HUDEP-2 (cell line): ENCODE data around the gene LMNB1.
"Not testable (repeated sequence)": the region's sequence is repeated elsewhere in the genome, so short reads cannot be mapped to it uniquely, and the experiment has no call there.

Source experiments
- DNase-seq, 76 experiments: peaks; one replicate each; lab custom pipeline; 2025; ENCODE audit not compliant: unreplicated experiment in 76 of 76; lab: John Stamatoyannopoulos, UW

Gene LMNB1, protein sequence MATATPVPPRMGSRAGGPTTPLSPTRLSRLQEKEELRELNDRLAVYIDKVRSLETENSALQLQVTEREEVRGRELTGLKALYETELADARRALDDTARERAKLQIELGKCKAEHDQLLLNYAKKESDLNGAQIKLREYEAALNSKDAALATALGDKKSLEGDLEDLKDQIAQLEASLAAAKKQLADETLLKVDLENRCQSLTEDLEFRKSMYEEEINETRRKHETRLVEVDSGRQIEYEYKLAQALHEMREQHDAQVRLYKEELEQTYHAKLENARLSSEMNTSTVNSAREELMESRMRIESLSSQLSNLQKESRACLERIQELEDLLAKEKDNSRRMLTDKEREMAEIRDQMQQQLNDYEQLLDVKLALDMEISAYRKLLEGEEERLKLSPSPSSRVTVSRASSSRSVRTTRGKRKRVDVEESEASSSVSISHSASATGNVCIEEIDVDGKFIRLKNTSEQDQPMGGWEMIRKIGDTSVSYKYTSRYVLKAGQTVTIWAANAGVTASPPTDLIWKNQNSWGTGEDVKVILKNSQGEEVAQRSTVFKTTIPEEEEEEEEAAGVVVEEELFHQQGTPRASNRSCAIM

DNA sequence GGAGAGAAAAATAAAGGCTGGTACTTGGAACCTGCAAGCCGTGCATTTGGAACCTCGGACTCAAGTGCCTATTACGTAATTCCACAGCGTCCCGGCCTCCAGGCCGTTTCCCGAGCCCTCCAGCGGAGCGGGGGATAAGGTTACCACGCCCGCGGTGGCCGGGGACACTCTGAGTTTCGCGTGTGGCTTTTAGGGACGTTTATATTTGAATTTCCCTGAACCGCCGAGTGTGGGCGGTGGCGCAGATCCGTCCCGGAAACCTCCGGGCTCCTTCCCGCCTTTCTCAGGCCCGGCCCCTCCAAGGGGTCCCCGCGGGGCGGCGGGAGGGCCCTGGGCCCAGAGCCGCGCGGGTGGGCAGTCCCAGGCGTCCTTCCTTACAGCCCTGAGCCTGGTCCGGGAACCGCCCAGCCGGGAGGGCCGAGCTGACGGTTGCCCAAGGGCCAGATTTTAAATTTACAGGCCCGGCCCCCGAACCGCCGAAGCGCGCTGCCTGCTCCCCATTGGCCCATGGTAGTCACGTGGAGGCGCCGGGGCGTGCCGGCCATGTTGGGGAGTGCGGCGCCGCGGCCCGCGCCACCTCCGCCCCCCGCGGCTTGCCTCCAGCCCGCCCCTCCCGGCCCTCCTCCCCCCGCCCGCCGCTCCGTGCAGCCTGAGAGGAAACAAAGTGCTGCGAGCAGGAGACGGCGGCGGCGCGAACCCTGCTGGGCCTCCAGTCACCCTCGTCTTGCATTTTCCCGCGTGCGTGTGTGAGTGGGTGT, at the start of gene LMNB1:
Gene LMNB1, plus strand, starts transcription at position 638 of the 758 bp plus-strand sequence. CDS start 373 bp downstream, outside the sequence.
- peak in 75 of 76 experiments; percentile 58 to 95 (median 90) for DNase-seq

DNA sequence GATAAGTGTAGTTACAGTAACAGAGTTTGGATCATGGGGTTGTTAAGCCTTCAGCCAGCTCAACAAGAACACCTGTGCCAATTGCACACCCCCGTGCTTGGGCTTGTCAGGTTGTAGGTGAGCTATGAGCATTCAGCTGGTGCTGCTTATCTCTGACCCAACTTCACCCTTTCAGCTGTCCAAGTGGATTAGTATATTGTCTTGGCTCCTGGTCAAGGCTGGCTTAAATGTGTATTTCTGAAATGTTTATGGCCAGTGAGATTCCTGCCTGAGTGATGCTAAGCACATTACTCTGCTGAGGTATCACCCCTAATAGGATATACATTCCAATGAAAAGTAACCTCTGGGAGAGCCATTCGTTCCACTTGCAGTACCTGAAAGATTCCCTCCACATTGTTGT, 44.2 kb upstream of the LMNB1 start:
- DNase-seq = no peak

DNA sequence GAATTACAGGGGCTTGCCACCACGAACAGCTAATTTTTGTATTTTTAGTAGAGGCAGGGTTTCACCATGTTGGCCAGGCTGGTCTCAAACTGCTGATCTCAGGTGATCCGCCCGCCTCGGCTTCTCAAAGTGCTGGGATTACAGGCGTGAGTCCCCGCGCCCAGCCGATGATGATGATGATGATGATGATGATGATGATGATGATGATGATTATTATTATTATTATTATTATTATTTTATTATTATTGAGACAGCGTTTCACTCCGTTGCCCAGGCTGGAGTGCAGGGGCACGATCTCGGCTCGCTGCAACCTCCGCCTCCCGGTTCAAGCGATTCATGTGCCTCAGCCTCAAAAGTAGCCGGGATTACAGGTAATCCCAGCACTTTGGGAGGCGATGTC, 42.4 kb upstream of the LMNB1 start:
- DNase-seq = not testable (repeated sequence)

DNA sequence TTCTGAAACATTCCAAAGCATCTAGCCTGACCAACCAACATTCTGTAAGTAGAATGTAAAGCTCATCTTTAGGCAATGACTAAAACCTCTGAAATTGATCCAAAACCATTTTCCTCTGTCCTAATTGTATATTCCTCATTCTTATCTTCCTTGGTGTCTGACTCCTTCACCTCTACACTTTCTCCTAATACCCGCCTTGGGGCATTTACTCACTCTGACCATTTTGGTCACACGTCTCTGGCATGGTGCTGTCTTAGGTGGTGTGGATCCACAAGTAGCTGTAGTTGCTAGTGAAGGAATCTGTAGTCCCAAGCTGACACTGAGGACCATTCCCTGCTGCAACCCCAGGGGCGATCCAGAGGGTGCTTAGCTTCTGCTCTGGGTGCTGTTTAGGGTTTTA, 40.8 kb upstream of the LMNB1 start:
- DNase-seq = no peak

DNA sequence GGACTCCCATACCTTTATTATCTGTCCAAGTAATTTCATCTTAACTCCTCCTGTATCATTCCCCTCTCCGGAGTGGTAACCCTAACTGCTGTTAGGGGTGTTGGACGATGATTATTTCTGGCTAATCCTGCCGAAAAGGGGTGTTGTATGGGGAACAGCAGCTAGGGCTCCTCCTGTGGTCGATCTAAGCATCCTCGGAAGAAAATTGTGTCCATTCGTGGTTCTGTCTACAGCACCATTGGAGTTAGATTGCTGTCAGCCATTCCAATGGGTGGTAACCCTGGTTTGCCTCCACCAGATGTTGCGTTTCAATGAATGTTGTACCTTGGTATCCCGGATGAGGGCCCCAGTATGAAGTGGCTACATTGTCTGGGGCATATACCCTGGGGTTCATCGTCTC, 35.6 kb upstream of the LMNB1 start:
- no peak for DNase-seq

DNA sequence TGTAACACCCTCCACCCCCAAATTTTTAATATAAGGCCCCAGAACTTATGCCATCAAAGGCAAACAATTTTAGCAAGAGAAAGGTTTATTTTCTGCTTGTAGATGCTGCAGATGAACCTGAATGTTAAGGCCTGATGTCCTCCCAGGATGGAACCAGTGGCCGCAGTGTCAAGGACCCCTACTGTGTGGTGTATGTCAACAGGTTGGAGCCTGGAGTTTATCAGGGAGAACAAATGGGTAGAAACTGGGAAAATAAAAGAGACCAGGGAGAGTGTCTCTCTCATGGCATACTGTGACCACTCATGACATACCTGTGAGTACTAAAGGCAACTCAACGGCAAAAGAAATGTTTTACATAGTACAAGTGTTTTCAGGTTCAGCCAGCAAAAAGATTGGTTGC, 34.5 kb upstream of the LMNB1 start:
- DNase-seq = no peak

DNA sequence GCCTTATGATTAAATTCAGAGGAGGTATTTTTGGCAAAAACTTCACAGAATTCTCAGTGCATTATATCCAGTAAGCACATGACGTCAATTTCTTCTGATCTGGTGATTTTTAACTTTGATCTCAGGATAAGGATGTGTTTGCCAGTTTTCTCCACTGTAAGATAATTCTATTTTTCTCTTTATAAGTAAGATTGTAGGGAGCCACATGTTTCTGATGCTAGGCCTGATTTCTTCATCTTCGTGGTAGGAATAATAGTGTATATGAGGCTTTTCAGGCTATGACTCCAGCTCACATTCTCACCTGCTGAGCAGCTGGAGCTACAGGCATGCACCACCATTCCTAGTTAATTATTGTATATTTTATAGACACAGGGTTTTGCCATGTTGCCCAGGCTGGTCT, 32.1 kb upstream of the LMNB1 start:
- no peak for DNase-seq

DNA sequence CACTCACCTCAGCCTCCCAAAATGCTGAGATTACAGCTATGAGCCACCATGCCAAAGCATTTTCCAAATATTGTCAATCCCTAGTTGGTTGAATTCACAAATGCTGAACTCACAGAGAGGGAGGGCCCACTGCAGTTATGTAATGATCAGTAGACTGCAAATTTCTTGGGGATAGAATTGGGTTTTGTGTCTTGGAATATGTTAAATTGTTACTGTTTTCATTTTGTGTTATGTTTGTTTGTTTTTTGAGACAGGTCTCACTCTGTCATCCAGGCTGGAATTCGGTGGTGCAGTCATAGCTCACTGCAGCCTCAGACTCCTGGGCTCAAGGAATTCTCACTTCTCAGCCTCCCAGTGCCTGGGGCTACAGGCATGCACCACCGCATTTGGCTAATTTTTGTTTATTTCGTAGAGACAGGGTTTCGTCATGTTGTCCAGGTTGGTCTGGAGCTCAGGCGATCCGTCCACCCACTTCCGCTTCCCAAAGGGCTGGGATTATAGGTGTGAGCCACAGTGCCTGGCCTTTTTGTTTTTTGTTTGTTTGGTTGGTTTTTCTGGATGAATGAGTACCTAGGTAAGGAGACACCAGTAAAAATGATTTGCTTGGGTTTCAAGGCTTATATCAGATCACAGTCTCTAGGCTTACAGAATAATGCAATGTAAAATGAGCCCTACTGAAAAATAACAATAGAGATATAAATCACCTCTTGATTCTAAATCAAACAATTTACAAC, 31.5 kb upstream of the LMNB1 start:
- DNase-seq = no peak

DNA sequence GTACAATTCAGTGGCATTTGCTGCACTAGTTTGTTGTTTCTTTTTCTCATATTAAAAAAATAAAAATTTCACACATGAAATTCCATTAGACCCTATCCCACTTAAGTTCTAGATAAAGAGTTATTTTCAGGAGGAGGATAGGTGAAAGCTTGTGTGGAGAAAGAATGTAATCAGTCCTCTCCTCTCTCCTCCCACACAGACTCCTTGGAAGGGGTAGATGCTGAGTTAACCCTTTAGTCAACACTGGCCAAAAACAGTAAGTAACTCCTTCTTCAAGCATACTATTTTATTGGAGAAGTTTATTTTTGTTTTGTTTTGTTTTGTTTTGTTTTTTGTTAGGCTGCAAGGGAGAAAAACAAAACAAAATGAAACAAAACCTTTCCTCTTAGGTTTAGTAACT, 30.6 kb upstream of the LMNB1 start:
- DNase-seq = peak in 2 of 76 experiments; percentile 7 to 13

DNA sequence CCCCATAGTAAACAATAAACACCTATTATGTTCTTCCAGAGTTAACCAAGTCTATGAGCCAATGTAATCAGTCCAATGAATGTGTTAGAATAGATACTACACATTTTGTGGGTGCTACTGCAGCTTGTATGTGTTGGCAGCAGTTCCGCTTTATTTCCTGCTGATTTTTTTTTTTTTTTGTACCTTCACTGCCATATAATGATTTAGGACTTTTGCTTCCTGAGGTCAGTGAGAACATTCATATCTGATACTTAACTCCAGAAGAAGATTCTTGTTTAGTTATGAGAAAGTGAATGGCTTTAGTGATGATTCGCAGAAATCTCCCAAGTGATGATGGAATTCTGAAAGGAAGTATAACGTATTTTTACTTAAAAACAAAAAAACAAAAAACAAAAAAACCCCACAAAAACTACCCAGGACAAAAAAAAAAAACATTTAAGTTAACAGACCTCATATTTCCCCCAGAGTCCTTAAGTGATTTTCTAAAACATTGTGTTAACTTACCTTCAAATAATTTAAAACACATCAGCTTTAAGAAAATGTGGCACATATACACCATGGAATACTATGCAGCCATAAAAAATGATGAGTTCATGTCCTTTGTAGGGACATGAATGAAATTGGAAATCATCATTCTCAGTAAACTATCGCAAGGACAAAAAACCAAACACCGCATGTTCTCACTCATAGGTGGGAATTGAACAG, 24.7 kb upstream of the LMNB1 start:
- no peak for DNase-seq

DNA sequence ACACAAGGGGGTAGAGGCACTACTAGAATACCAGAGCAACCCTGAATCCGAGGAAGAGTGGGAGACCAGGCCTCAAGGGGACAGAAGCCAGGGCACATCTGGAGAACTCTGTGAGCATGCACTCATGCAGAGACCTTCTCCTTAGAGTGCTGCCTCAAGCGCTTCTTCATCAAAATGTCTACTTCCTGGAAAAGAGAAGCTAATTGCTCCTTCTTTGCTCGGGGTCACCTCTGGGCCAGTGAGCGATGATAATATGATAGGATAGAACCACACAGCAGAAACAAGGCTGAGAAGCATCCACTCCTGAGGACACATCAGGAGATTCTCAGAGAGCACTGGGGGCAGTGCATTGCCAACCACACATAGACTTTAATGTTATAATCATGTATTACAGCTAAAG, 23.7 kb upstream of the LMNB1 start:
- DNase-seq = no peak

DNA sequence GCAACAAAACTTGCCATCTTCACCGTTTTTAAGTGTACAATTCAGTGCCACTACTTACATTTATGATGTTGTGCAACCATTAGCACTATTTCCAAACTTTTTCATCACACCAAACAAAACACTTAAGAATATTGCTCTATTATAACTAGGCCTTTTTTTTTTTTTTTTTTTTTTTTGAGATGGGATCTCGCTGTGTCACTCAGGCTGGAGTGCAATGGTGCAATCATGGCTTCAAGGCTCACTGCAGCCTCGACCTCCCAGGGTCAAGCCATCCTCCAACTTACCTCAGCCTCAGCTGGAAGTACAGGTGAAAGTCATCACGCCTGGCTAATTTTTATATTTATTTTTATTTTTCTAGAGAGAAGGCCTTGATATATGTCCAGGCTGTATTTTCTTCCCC, 22.3 kb upstream of the LMNB1 start:
- DNase-seq = no peak

DNA sequence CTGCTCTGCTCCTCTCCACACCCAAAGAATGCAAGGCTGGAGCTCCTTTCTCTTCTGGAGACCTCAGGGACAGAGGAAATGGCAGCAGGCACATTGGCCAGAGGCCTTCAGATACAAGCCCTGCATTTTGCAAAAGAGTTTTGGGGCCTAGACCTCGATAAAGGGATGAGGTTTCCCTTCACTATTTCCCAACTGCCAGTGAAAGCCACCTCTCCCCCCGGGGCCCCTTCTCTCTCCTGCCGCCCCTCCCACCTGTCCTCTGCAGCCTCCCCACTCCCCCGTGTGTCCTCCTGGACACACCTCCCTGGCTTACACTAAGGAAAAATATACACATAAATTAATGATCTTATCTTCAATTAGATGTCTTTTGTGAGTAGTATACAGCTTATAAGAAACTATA, 21.3 kb upstream of the LMNB1 start:
- no peak for DNase-seq

DNA sequence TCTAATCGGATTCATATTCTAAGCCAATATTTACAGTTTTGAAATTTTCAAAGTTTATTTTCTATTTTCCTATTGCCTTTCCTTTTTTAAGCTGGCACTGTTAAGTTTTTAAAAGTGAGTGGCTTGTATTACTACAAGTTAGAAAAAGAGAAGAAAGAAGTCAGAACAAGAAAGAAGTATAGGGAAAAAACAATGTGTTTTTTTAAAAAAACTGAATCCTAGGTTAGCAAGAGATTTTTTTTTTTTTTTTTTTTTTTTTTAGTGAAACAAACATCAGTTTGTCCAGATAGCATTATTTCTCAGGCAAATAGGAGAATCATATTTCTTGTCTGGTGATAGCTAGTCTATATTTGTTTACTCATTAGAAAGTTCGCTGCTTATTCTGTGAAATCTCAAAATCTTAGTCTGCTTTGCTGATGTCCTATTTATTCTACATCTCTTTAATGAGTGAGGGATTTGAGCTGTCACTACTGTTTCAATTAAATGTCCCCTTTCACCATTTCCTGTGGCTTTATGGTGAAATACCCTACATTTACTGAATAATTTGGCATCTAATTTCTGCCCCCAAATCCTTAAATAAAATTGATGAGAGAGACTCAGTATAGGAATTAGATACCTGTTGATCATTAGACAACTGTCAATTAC, 19.1 kb upstream of the LMNB1 start:
- DNase-seq = no peak

DNA sequence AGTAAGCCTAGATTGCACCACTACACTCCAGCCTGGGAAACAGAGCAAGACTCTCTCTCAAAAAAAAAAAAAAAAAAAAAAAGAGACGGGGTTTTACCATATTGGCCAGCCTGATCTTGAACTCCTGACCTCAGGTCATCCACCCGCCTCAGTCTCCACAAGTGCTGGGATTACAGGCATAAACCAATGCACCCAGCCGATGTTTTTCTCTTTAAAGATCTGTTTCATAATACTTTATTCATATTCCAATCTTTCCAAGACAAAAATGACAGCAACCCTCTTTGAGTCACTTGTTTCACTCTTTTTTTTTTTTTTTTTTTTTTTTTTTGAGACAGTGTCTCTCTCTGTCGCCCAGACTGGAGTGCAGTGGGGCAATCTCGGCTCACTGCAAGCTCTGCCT, 13.6 kb upstream of the LMNB1 start:
- DNase-seq = no peak

DNA sequence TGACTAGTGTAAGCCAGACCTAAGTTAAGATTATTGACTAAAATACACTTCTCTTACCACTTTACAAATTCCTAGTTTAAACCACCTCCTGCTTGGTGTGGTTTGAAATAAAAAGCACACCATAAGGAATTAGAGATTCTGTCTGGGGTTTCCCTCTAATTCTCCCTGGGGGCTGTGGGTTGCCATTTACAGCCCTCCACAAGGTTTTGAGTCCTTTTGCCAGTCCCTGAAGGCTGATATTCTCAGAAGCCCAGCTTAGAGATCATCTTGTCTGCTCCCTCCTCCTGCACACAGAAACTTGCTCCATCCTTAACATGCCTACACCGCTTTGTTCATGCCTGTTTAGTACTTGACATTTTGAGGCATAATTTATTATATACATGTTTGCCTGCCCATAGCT, 7.2 kb upstream of the LMNB1 start:
- no peak for DNase-seq

DNA sequence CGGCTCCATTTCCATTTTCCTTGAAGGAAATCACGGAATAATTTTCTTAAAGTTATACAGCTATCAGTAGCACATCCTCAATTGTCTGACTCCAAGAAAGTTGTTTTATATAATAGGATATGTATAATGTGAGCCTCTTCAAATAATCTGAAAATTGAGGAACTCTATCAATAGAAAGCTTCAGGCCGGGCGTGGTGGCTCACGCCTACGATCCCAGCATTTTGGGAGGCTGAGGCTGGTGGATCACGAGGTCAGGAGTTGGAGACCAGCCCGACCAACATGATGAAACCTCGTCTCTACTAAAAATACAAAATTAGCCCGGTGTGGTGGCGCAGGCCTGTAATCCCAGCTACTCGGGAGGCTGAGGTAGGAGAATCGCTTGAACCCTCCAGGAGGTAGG, 3.4 kb upstream of the LMNB1 start:
- not testable (repeated sequence) for DNase-seq

DNA sequence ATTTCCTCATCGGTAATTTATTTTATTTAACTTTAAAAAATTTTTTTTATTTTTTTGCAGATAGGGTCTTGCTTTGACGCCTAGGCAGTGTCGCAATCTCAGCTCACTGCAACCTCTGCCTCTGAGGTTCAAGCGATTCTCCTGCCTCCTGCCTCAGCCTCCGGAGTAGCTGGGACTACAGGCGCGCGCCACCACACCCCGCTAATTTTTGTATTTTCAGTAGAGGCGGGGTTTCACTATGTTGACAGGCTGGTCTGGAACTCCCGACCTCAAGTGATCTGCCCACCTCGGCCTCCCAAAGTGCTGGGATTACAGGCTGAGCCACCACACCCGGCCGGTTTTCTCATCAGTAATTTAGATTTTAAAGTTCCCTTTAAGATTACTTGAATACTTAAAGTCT, 2.3 kb upstream of the LMNB1 start:
- DNase-seq = not testable (repeated sequence)

DNA sequence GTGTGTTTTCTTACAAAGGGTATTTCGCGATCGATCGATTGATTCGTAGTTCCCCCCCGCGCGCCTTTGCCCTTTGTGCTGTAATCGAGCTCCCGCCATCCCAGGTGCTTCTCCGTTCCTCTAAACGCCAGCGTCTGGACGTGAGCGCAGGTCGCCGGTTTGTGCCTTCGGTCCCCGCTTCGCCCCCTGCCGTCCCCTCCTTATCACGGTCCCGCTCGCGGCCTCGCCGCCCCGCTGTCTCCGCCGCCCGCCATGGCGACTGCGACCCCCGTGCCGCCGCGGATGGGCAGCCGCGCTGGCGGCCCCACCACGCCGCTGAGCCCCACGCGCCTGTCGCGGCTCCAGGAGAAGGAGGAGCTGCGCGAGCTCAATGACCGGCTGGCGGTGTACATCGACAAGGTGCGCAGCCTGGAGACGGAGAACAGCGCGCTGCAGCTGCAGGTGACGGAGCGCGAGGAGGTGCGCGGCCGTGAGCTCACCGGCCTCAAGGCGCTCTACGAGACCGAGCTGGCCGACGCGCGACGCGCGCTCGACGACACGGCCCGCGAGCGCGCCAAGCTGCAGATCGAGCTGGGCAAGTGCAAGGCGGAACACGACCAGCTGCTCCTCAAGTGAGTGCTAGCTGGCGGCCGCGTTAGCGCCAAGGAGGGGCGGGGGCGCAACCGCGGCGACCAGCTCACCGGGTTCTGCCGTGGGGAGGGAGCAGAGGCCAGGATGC, 480 bp downstream of the LMNB1 start:
- peak in 33 of 76 experiments; percentile 2 to 57 (median 31) for DNase-seq
